NCI-H524 (cell line): ENCODE data around the gene CHN2.
"Not testable (repeated sequence)": the region's sequence is repeated elsewhere in the genome, so short reads cannot be mapped to it uniquely, and the experiment has no call there.

ENCODE experiments used
- DNase-seq, 2 experiments: peaks; one replicate each; lab custom pipeline; 2025; lab: John Stamatoyannopoulos, UW

CHN2 gene

DNA sequence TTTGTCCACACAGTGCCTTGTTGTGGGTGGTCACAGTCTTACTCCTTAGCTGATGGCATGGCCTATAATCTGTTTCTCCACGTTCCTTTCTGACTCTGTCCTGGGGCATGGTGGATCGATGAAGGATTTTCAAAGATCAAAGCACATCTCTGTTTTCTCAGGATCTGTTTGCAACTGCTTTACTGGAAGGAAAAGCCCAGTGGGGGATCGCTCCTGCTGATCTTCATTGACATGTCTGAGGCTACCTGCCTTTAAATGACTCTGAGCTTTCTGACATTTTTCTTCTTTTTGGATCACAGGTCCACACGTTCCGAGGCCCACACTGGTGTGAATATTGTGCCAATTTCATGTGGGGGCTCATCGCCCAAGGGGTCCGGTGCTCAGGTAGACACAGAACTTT is 301.1 kb downstream of the CHN2 start:
- no peak for DNase-seq

DNA sequence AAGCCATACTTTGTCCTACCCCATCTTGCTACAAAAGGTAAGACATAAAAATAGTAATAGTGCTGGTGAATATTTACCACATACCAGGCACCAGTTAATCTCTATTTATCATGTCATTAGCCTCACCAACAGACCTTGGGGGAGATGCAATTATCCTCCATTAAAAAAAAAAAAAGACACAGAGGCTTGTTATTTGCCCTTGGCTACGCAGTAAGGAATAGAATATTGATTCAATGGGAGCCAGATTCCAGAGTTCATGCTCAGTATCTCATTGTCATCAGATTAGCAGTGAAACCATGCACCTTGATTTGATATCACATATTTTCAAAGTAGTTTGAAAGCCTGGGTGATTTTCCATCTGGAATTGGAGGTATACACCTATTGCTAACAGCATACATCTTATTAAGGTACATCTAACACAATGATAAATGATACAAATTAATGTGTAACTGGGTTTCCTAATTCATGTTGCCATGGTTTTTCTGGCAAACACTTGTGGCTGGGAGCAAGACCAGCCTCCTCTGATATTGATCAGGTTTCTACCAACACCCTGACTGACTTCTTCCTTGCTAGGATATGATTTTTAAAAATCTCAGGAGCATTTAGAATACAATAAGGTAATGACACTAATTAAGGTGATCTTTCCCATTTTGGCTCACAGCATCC is 301.9 kb downstream of the CHN2 start:
- no peak for DNase-seq

DNA sequence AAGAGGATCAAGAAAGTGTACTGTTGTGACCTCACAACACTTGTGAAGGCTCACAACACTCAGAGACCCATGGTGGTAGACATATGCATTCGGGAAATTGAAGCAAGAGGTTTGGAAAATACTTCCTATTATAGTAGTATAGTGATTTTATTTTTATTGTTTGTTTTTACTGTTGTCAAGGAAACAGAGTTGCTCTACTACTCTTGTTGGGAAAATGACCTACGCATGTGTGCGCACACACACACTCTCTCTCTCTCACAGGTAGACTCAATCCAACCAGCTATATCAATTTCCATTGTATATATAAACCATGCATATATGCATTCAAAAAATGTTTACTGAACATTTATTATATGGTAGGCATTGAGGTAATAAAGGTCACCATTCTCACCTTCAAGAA is 305.4 kb downstream of the CHN2 start:
- DNase-seq, result no peak

DNA sequence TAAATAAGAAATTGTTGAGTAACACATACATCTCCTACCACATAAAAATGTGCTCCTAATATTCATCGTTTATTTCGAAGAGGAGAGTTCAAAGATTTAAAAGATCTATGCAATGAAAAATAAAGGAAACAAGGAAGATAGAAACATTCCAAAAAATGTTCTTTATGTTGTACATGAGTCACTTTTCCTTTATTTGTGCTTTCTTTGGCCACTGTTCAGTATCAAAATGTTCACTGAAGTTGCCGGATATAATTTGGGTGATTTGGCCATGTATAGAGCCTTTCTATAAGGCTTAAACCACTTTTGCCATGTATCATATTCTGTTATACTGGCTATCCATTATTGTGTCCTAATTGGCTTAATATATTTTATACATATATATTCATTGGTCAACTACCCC is 306.1 kb downstream of the CHN2 start:
- DNase-seq, result no peak

DNA sequence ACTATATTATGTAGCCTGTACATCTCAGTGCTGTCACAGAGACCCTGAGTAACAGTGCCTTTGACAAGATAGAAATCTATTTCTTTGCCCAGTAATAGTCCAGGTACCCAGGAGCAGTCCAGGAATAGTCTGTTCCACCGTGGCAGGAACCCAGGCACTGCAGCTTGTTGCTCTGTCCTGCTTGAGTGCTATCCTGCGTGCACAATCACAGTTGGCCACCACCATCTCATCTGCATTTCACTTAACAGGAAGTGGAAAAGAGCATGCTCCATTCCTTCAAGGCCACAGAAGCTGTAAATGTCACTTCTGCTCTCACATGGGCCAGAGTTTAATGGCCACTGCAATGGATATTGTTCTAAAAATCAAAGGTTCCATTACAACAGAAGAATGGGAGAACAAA is 307.6 kb downstream of the CHN2 start:
- DNase-seq, result no peak

DNA sequence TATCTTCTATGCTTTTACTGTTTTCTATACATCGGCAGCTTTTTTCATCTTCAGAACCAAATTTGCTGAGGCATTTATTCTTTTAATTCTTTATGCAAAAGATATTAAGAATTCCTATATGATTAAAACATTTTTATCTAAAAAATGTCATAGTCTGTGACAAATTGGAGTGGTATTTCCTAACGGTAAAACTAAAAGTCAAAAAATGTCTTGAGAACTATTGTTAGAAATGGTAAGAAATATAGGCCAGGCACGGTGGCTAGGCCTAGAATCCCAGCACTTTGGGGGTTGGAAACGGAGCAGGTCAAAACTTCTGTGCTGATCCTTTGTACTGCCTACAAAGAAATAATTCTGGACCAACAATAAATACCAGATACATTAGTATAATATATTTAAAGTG is 311.4 kb downstream of the CHN2 start:
- no peak for DNase-seq

DNA sequence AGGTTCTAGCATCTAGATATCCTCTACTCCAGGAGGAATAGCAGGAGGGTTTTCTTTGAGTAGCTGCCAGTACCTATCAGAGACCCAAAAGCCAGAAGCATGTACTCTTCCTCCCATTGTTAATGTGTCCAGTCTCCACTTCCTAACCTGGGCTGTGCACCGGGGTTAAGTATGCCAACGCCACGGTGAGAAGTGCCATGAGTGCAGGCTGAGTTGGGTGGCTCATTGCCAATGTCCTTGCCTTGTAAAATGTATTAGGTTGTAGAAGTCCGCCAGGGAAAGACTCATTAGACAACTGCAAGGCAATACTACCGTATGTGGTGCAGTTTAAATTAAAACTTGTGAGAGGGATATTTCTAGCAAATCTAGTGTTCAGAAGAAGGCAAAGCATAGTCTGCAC is 314.0 kb downstream of the CHN2 start:
- DNase-seq, result no peak

DNA sequence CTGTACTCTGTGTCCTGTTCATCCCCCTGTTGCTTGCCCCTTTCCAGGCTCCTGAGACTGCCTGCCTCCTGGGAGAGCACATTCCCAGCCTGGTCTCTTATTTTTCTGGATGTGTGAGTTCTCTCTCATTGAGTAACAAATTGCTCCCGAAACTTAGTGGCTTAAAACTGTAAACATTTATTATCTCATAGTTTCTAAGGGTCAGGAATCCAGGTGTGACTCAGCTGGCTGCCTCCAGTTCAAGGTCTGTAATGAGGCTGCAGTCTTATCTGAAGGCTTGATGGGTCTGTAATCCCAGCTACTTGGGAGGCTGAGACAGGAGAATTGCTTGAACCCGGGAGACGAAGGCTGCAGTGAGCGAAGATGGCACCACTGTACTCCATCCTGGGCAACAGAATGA is 315.5 kb downstream of the CHN2 start:
- no peak for DNase-seq

DNA sequence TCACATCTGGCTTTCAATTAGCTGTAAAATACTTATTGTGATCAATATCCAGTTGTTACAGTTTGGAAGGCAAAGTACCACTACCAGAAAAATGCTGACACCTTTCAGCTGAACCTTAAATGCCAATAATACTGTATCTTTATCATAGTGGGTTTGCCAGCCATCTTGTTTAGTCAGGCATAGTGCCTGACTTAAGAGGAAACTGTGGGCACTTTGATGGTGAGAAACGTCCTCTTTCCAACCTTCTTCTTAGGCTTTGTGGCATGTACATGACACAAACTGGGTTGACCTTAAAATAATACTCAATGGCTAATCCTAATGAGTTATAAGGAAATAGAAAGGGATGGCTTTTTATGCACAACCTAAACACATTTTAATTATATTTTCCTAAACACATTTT is 316.8 kb downstream of the CHN2 start:
- DNase-seq, result no peak

DNA sequence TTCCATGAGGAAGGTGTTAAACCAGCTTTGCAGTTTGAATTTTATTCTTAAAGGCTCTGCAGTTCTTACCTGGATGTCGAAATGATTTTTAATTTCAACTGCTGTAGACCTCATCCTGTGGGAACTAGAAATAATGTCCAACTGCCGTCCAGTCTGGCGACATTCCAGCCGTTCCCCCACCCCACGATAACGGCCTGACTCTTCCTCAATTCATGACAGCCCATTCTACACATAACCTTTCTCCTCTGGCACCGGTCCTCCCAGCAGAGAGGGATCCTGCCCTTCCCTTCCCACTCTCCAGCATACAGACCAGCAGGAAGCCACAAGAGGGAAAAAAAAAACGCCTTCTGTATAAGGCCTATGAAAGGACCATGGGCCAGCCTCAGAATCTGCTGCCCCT is 317.3 kb downstream of the CHN2 start:
- DNase-seq, result no peak

DNA sequence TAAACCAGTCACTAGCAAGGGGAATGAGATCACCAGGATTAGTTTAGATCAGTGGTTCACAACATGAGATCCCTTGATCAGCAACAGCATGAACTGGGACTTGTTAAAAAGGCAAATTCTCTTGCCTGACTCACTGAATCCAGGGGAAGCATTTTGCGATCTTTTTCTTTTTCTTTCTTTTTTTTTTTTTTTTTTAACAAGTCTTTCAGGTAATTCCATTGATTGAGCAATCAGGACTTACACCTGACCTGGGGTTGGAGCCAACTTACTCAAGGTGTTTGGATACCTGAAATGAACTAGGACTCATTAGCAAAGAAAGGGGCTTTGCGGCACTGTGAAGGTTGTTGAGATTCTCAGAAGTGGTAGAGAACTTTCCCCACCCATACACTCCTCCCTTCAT is 321.9 kb downstream of the CHN2 start:
- DNase-seq, result no peak

DNA sequence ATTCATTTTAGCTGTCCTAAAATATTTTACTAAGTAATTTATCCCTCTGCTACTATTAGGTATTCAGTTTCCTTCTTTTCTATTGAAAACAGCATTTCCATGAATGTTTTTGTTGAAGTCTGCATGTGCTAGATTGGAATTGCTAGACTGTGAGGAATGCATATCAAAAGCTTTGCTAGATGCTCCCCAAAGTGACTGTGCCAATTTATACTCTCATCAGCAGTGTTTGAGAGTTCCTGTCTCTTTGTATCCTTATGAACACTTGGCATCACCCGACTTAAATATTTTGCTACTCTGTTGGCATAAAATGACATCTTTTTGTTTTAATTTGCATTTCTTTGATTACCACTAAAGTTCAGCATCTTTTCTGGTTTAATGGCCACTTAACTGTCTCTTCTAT is 324.0 kb downstream of the CHN2 start:
- DNase-seq, result no peak

DNA sequence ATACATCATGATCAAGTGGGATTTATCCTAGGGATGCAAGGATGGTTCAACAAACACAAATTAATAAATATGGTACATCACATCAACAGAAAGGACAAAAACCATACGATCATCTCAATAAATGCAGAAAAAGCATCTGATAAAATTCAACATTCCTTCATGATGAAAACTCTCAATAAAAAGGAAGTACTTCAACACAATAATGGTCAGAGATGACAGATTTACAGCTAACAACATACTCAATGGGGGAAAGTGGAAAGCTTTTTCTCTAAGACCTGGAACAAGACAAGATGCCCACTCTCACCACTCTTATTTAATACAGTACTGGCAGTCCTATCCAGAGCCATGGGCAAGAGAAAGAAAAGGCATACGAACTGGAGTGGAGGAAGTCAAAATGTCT is 329.2 kb downstream of the CHN2 start:
- no peak for DNase-seq

DNA sequence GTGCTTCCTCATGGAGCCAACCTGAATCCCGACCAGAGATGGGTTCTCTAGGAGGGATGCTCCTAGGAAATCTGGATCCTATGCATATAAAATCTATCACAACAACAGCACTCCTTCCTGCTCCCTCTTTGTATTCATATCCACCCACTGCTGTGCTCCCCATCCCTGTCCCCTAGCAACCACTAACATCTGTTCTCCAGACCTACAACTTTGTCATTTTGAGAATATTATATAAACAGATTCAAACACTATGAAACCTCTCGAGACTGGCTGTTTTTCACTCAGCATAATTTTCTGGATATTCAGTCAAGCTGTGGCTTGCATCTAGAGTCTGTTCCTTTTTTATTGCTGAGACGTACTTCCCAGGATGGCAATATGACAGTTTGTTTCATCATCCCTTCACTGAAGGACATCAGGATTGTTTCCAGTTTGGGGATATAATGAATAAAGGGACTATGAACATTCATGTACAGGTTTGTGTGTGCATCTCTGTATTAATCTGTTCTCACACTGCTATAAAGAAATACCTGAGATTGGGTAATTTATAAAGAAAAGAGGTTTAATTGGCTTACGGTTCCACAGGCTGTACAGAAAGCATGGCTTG is 333.0 kb downstream of the CHN2 start:
- DNase-seq, result no peak

DNA sequence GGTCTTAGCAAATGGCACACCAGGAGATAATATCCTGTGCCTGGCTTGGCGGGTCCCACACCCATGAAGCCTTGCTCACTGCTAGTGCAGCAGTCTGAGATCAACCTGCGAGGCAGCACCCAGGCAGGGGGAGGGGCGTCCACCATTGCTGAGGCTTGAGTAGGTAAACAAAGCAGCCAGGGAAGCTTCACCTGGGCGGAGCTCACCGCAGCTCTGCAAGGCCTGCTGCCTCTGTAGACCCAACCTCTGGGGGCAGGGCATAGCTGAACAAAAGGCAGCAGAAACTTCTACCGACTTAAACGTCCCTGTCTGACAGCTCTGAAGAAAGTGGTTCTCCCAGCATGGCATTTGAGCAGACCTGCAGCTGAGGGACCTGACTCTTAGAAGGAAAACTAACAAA is 334.0 kb downstream of the CHN2 start:
- DNase-seq, result not testable (repeated sequence)
